Liver (tissue), 9 donors: ENCODE data around the gene ZNF570. TPM values are rescaled to one million over a fixed set of nuclear protein-coding genes. Genes with fewer than 3 reads are reported as not detected.

Source experiments
- DNase-seq: peaks from one replicate; pipeline ENCODE4 v3.0.0-alpha.2; 2017; ENCODE audit warnings: low spot score
- H3K27ac ChIP-seq, 2 donors: one replicate each; pipeline ENCODE4 v1.7.0; 2013; ENCODE audit warnings: inconsistent platforms in 2 of 2, low read length in 2 of 2, control low read depth in 1 of 2, low read depth in 1 of 2, mild to moderate bottlenecking in 1 of 2
- H3K27me3 ChIP-seq, 4 donors: one replicate each; pipeline versions ENCODE4 v1.6.1 to v1.7.0; 2013; ENCODE audit warnings: low read length in 3 of 4, inconsistent platforms in 1 of 4, mild to moderate bottlenecking in 1 of 4, moderate library complexity in 1 of 4; ENCODE audit not compliant: control insufficient read depth in 4 of 4, insufficient read depth in 4 of 4
- H3K36me3 ChIP-seq, 4 donors: one replicate each; pipeline versions ENCODE4 v1.6.1 to v1.7.0; 2013; ENCODE audit warnings: low read length in 3 of 4, mild to moderate bottlenecking in 3 of 4, low read depth in 1 of 4, moderate library complexity in 1 of 4; ENCODE audit not compliant: control insufficient read depth in 4 of 4, insufficient read depth in 3 of 4
- H3K4me1 ChIP-seq, 4 donors: one replicate each; pipeline versions ENCODE4 v1.6.1 to v1.7.0; 2013; ENCODE audit warnings: low read length in 3 of 4, mild to moderate bottlenecking in 3 of 4, moderate library complexity in 1 of 4; ENCODE audit not compliant: control insufficient read depth in 4 of 4, insufficient read depth in 4 of 4
- H3K4me3 ChIP-seq, 3 donors: one replicate each; pipeline versions ENCODE4 v1.6.1 to v1.7.0; 2013; ENCODE audit warnings: low read length in 3 of 3, control low read depth in 1 of 3, low read depth in 1 of 3, mild to moderate bottlenecking in 1 of 3
- H3K9ac ChIP-seq, 2 donors: one replicate each; pipeline ENCODE4 v1.7.0; 2013; ENCODE audit warnings: low read length in 2 of 2, mild to moderate bottlenecking in 2 of 2, moderate library complexity in 2 of 2, control low read depth in 1 of 2, low read depth in 1 of 2
- H3K9me3 ChIP-seq, 4 donors: one replicate each; pipeline versions ENCODE4 v1.6.1 to v1.7.0; 2013; ENCODE audit warnings: low read length in 3 of 4; ENCODE audit not compliant: control insufficient read depth in 4 of 4
- FOXA2 ChIP-seq: IDR thresholded peaks from 2 replicates; pipeline ENCODE4 v1.6.1; 2016; ENCODE audit warnings: antibody characterized with exemption
- GABPA ChIP-seq, 2 donors: IDR thresholded peaks in 1 of 2; conservative IDR thresholded peaks in 1 of 2; 2 replicates each; pipeline ENCODE4 v1.6.1; 2016; ENCODE audit warnings: antibody characterized with exemption in 2 of 2, mild to moderate bottlenecking in 1 of 2, moderate library complexity in 1 of 2
- HNF4G ChIP-seq: IDR thresholded peaks from 2 replicates; pipeline ENCODE4 v1.6.1; 2016; ENCODE audit warnings: antibody characterized with exemption
- JUND ChIP-seq, 2 donors: IDR thresholded peaks; 2 replicates each; pipeline ENCODE4 v1.6.1; 2016; ENCODE audit warnings: antibody characterized with exemption in 2 of 2
- MAX ChIP-seq: IDR thresholded peaks from 2 replicates; pipeline ENCODE4 v1.6.1; 2016; ENCODE audit warnings: antibody characterized with exemption
- NR2F2 ChIP-seq: IDR thresholded peaks from 2 replicates; pipeline ENCODE4 v1.6.1; 2016; ENCODE audit warnings: antibody characterized with exemption
- RAD21 ChIP-seq, 2 donors: IDR thresholded peaks; 2 replicates each; pipeline ENCODE4 v1.6.1; 2016; ENCODE audit warnings: antibody characterized with exemption in 2 of 2, mild to moderate bottlenecking in 2 of 2
- REST ChIP-seq: IDR thresholded peaks from 2 replicates; pipeline ENCODE4 v1.6.1; 2016; ENCODE audit warnings: antibody characterized with exemption, mild to moderate bottlenecking
- RXRA ChIP-seq, 2 donors: IDR thresholded peaks; 2 replicates each; pipeline ENCODE4 v1.6.1; 2017 to 2018; ENCODE audit warnings: antibody characterized with exemption in 2 of 2, mild to moderate bottlenecking in 1 of 2
- TAF1 ChIP-seq: conservative IDR thresholded peaks from 2 replicates; pipeline ENCODE4 v1.6.1; 2016; ENCODE audit warnings: antibody characterized with exemption, mild to moderate bottlenecking
- YY1 ChIP-seq: IDR thresholded peaks from 2 replicates; pipeline ENCODE4 v1.6.1; 2016; ENCODE audit warnings: antibody characterized with exemption, mild to moderate bottlenecking
- ZBTB33 ChIP-seq: IDR thresholded peaks from 2 replicates; pipeline ENCODE4 v1.6.1; 2016; ENCODE audit warnings: antibody characterized with exemption
- WGBS: extraction: QIAGEN DNeasy Blood & Tissue Kit; methylation state at CpG from one replicate; pipeline ENCODE4 v1.1.7; 2013; 5-methylcytosine and 5-hydroxymethylcytosine counted together
- polyA plus RNA-seq, 2 donors: library from polyadenylated mRNA; stranded (reverse) in 1 of 2; unstranded in 1 of 2; fragments of 200-250 nt in 1 of 2; fragments of >200 nt in 1 of 2; fragmentation: Nextera tagmentation in 1 of 2; extraction: Ambion mirVana in 1 of 2; gene quantifications; one replicate each; pipeline versions ENCODE4 v1.2.1 to v1.2.3, GENCODE V29; 2013 to 2015
- total RNA-seq, 2 donors: library from RNA; depleted of rRNA; stranded (reverse); fragments of >200 nt; gene quantifications; one replicate each; pipeline ENCODE4 v1.2.3, GENCODE V29; 2014
- donor health status: healthy.
- donor health status: healthy.
- donor health status: healthy.
- donor health status: healthy.
- donor health status: healthy.

The ZNF570 gene
- total and polyA plus RNA-seq, 4 donors = 0.96 to 2.3 (median 1.6) TPM

GRCh38 chr19:37467608-37468090 lies 1.5 kb upstream of the ZNF570 start:
- Histone ChIP-seq H3K4me1 (peaks cover 0 to 25% (median 13%) of the 10 kb centered on the region in 4 donors), H3K9me3 (peaks cover 3 to 18% (median 14%) of the 10 kb centered on the region in 4 donors), H3K9ac (no peak overlapping the region), H3K4me3 (peak overlapping the region; percentile 77 to 90 (median 80)), H3K27me3 (no peaks in the 10 kb centered on the region), H3K27ac (peak overlapping the region; percentile 58 to 78), H3K36me3 (peaks cover 4 to 29% (median 19%) of the 10 kb centered on the region in 4 donors)
- TF ChIP-seq FOXA2 (no peak), YY1 (no peak), RAD21 (IDR thresholded peaks at IDR 0.05) (no peak), MAX (no peak)
- no peak for DNase-seq
- 39% methylated on average over 18 of the region's 18 CpGs for WGBS

- H3K9ac ChIP-seq = no peak overlapping the region
- H3K36me3 ChIP-seq = peaks cover 0 to 20% (median 8%) of the 10 kb centered on the region in 4 donors
- peak overlapping the region in 2 of 3 donors; percentile 64 to 65 for H3K4me3 ChIP-seq
- TF ChIP-seq TAF1 (no peak), REST (no peak), YY1 (no peak), RXRA (IDR thresholded peaks at IDR 0.05) (no peak), GABPA (IDR thresholded peaks at IDR 0.05 in 1 of 2, conservative IDR thresholded peaks at IDR 0.05 in 1 of 2) (no peak), JUND (IDR thresholded peaks at IDR 0.05) (no peak), HNF4G (no peak), NR2F2 (no peak), MAX (no peak), ZBTB33 (no peak)
- H3K27ac ChIP-seq = no peak overlapping the region
- peaks cover 0 to 25% (median 13%) of the 10 kb centered on the region in 4 donors for H3K4me1 ChIP-seq
- no peak for DNase-seq
- WGBS = 81% methylated on average over 4 of the region's 4 CpGs
- no peaks in the 10 kb centered on the region for H3K27me3 ChIP-seq
- peaks cover 0 to 23% (median 17%) of the 10 kb centered on the region in 4 donors for H3K9me3 ChIP-seq
Observed at GRCh38 chr19:37470216-37470615, 1.1 kb downstream of the ZNF570 start.
